Liver (tissue), 9 donors: ENCODE data around the gene MISFA. TPM values are rescaled to one million over a fixed set of nuclear protein-coding genes. Genes with fewer than 3 reads are reported as not detected.

ENCODE experiments used
- DNase-seq: peaks from one replicate; pipeline ENCODE4 v3.0.0-alpha.2; 2017; ENCODE audit warnings: low spot score
- H3K27ac ChIP-seq, 2 donors: one replicate each; pipeline ENCODE4 v1.7.0; 2013; ENCODE audit warnings: inconsistent platforms in 2 of 2, low read length in 2 of 2, control low read depth in 1 of 2, low read depth in 1 of 2, mild to moderate bottlenecking in 1 of 2
- H3K27me3 ChIP-seq, 4 donors: one replicate each; pipeline versions ENCODE4 v1.6.1 to v1.7.0; 2013; ENCODE audit warnings: low read length in 3 of 4, inconsistent platforms in 1 of 4, mild to moderate bottlenecking in 1 of 4, moderate library complexity in 1 of 4; ENCODE audit not compliant: control insufficient read depth in 4 of 4, insufficient read depth in 4 of 4
- H3K36me3 ChIP-seq, 4 donors: one replicate each; pipeline versions ENCODE4 v1.6.1 to v1.7.0; 2013; ENCODE audit warnings: low read length in 3 of 4, mild to moderate bottlenecking in 3 of 4, low read depth in 1 of 4, moderate library complexity in 1 of 4; ENCODE audit not compliant: control insufficient read depth in 4 of 4, insufficient read depth in 3 of 4
- H3K4me1 ChIP-seq, 4 donors: one replicate each; pipeline versions ENCODE4 v1.6.1 to v1.7.0; 2013; ENCODE audit warnings: low read length in 3 of 4, mild to moderate bottlenecking in 3 of 4, moderate library complexity in 1 of 4; ENCODE audit not compliant: control insufficient read depth in 4 of 4, insufficient read depth in 4 of 4
- H3K4me3 ChIP-seq, 3 donors: one replicate each; pipeline versions ENCODE4 v1.6.1 to v1.7.0; 2013; ENCODE audit warnings: low read length in 3 of 3, control low read depth in 1 of 3, low read depth in 1 of 3, mild to moderate bottlenecking in 1 of 3
- H3K9ac ChIP-seq, 2 donors: one replicate each; pipeline ENCODE4 v1.7.0; 2013; ENCODE audit warnings: low read length in 2 of 2, mild to moderate bottlenecking in 2 of 2, moderate library complexity in 2 of 2, control low read depth in 1 of 2, low read depth in 1 of 2
- H3K9me3 ChIP-seq, 4 donors: one replicate each; pipeline versions ENCODE4 v1.6.1 to v1.7.0; 2013; ENCODE audit warnings: low read length in 3 of 4; ENCODE audit not compliant: control insufficient read depth in 4 of 4
- EGR1 ChIP-seq, 2 donors: IDR thresholded peaks; 2 replicates each; pipeline ENCODE4 v1.6.1; 2016 to 2018; ENCODE audit warnings: antibody characterized with exemption in 2 of 2, low read depth in 2 of 2
- FOXA1 ChIP-seq: IDR thresholded peaks from 2 replicates; pipeline ENCODE4 v1.6.1; 2016; ENCODE audit warnings: antibody characterized with exemption
- FOXA2 ChIP-seq: IDR thresholded peaks from 2 replicates; pipeline ENCODE4 v1.6.1; 2016; ENCODE audit warnings: antibody characterized with exemption
- GABPA ChIP-seq, 2 donors: IDR thresholded peaks in 1 of 2; conservative IDR thresholded peaks in 1 of 2; 2 replicates each; pipeline ENCODE4 v1.6.1; 2016; ENCODE audit warnings: antibody characterized with exemption in 2 of 2, mild to moderate bottlenecking in 1 of 2, moderate library complexity in 1 of 2
- HNF4A ChIP-seq, 2 donors: conservative IDR thresholded peaks; 2 replicates each; pipeline ENCODE4 v1.6.1; 2016; ENCODE audit warnings: antibody characterized with exemption in 2 of 2, mild to moderate bottlenecking in 2 of 2
- HNF4G ChIP-seq: IDR thresholded peaks from 2 replicates; pipeline ENCODE4 v1.6.1; 2016; ENCODE audit warnings: antibody characterized with exemption
- JUND ChIP-seq, 2 donors: IDR thresholded peaks; 2 replicates each; pipeline ENCODE4 v1.6.1; 2016; ENCODE audit warnings: antibody characterized with exemption in 2 of 2
- RAD21 ChIP-seq, 2 donors: IDR thresholded peaks; 2 replicates each; pipeline ENCODE4 v1.6.1; 2016; ENCODE audit warnings: antibody characterized with exemption in 2 of 2, mild to moderate bottlenecking in 2 of 2
- RXRA ChIP-seq, 2 donors: IDR thresholded peaks; 2 replicates each; pipeline ENCODE4 v1.6.1; 2017 to 2018; ENCODE audit warnings: antibody characterized with exemption in 2 of 2, mild to moderate bottlenecking in 1 of 2
- TAF1 ChIP-seq: conservative IDR thresholded peaks from 2 replicates; pipeline ENCODE4 v1.6.1; 2016; ENCODE audit warnings: antibody characterized with exemption, mild to moderate bottlenecking
- YY1 ChIP-seq: IDR thresholded peaks from 2 replicates; pipeline ENCODE4 v1.6.1; 2016; ENCODE audit warnings: antibody characterized with exemption, mild to moderate bottlenecking
- WGBS: extraction: QIAGEN DNeasy Blood & Tissue Kit; methylation state at CpG from one replicate; pipeline ENCODE4 v1.1.7; 2013; 5-methylcytosine and 5-hydroxymethylcytosine counted together
- polyA plus RNA-seq, 2 donors: library from polyadenylated mRNA; stranded (reverse) in 1 of 2; unstranded in 1 of 2; fragments of 200-250 nt in 1 of 2; fragments of >200 nt in 1 of 2; fragmentation: Nextera tagmentation in 1 of 2; extraction: Ambion mirVana in 1 of 2; gene quantifications; one replicate each; pipeline versions ENCODE4 v1.2.1 to v1.2.3, GENCODE V29; 2013 to 2015
- total RNA-seq, 2 donors: library from RNA; depleted of rRNA; stranded (reverse); fragments of >200 nt; gene quantifications; one replicate each; pipeline ENCODE4 v1.2.3, GENCODE V29; 2014
- TF ChIP-seq, protein P1 (sequence below): IDR thresholded peaks from 2 replicates; pipeline ENCODE4 v1.6.1; 2016; ENCODE audit warnings: antibody characterized with exemption
- TF ChIP-seq, protein P2 (sequence below): IDR thresholded peaks from 2 replicates; pipeline ENCODE4 v1.6.1; 2016; ENCODE audit warnings: antibody characterized with exemption
- TF ChIP-seq, protein P3 (sequence below): IDR thresholded peaks from 2 replicates; pipeline ENCODE4 v1.6.1; 2016; ENCODE audit warnings: antibody characterized with exemption, mild to moderate bottlenecking
- TF ChIP-seq, protein P4 (sequence below): fragments of 150-350 bp; IDR thresholded peaks from 2 replicates; pipeline ENCODE4 v1.5.1; 2017; ENCODE audit warnings: improper control_type of control experiment, low read depth, low read length; ENCODE audit not compliant: missing input control
- donor health status: healthy.
- donor health status: healthy.
- donor health status: healthy.
- donor health status: healthy.
- donor health status: healthy.

MISFA gene
- total and polyA plus RNA-seq, 4 donors, result 0.05 to 0.82 (median 0.08) TPM; not detected in 1

DNA sequence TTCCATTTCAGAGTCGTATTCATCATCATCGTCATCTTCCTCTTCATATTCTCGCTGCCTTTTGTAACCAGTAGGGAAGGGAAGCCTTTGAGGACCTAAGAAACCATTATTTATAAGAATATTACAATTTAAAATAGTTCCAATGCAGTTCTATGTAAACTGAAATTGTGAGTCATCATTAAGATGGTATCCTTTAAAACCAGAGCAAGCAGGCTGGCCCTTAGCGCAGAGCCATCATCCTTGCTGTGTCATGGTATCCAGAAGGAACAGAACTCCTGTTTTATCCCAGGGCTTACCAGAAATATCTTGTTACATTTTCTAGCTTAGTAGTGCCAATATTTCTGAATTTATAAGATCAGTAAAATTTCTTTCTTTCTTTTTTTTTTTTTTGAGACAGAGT lies 12.8 kb downstream of the MISFA start:
- H3K9me3 ChIP-seq, result no peaks in the 10 kb centered on the region
- H3K4me1 ChIP-seq, result peaks cover 0 to 2% (median 0%) of the 10 kb centered on the region in 4 donors
- H3K9ac ChIP-seq, result no peak overlapping the region
- no peak for TF ChIP-seq YY1
- TF ChIP-seq, protein P1, sequence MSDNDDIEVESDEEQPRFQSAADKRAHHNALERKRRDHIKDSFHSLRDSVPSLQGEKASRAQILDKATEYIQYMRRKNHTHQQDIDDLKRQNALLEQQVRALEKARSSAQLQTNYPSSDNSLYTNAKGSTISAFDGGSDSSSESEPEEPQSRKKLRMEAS, result no peak
- TF ChIP-seq, protein P2, sequence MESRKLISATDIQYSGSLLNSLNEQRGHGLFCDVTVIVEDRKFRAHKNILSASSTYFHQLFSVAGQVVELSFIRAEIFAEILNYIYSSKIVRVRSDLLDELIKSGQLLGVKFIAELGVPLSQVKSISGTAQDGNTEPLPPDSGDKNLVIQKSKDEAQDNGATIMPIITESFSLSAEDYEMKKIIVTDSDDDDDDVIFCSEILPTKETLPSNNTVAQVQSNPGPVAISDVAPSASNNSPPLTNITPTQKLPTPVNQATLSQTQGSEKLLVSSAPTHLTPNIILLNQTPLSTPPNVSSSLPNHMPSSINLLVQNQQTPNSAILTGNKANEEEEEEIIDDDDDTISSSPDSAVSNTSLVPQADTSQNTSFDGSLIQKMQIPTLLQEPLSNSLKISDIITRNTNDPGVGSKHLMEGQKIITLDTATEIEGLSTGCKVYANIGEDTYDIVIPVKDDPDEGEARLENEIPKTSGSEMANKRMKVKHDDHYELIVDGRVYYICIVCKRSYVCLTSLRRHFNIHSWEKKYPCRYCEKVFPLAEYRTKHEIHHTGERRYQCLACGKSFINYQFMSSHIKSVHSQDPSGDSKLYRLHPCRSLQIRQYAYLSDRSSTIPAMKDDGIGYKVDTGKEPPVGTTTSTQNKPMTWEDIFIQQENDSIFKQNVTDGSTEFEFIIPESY, result no peak
- no peak for TF ChIP-seq RAD21 (IDR thresholded peaks at IDR 0.05)
- no peak for TF ChIP-seq FOXA2
- TF ChIP-seq, protein P3, sequence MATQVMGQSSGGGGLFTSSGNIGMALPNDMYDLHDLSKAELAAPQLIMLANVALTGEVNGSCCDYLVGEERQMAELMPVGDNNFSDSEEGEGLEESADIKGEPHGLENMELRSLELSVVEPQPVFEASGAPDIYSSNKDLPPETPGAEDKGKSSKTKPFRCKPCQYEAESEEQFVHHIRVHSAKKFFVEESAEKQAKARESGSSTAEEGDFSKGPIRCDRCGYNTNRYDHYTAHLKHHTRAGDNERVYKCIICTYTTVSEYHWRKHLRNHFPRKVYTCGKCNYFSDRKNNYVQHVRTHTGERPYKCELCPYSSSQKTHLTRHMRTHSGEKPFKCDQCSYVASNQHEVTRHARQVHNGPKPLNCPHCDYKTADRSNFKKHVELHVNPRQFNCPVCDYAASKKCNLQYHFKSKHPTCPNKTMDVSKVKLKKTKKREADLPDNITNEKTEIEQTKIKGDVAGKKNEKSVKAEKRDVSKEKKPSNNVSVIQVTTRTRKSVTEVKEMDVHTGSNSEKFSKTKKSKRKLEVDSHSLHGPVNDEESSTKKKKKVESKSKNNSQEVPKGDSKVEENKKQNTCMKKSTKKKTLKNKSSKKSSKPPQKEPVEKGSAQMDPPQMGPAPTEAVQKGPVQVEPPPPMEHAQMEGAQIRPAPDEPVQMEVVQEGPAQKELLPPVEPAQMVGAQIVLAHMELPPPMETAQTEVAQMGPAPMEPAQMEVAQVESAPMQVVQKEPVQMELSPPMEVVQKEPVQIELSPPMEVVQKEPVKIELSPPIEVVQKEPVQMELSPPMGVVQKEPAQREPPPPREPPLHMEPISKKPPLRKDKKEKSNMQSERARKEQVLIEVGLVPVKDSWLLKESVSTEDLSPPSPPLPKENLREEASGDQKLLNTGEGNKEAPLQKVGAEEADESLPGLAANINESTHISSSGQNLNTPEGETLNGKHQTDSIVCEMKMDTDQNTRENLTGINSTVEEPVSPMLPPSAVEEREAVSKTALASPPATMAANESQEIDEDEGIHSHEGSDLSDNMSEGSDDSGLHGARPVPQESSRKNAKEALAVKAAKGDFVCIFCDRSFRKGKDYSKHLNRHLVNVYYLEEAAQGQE, result no peak
- no peak for TF ChIP-seq RXRA (IDR thresholded peaks at IDR 0.05)
- no peak for TF ChIP-seq HNF4A (conservative IDR thresholded peaks at IDR 0.05)
- TF ChIP-seq HNF4G, result no peak
- TF ChIP-seq GABPA (IDR thresholded peaks at IDR 0.05 in 1 of 2, conservative IDR thresholded peaks at IDR 0.05 in 1 of 2), result no peak
- TF ChIP-seq, protein P4, sequence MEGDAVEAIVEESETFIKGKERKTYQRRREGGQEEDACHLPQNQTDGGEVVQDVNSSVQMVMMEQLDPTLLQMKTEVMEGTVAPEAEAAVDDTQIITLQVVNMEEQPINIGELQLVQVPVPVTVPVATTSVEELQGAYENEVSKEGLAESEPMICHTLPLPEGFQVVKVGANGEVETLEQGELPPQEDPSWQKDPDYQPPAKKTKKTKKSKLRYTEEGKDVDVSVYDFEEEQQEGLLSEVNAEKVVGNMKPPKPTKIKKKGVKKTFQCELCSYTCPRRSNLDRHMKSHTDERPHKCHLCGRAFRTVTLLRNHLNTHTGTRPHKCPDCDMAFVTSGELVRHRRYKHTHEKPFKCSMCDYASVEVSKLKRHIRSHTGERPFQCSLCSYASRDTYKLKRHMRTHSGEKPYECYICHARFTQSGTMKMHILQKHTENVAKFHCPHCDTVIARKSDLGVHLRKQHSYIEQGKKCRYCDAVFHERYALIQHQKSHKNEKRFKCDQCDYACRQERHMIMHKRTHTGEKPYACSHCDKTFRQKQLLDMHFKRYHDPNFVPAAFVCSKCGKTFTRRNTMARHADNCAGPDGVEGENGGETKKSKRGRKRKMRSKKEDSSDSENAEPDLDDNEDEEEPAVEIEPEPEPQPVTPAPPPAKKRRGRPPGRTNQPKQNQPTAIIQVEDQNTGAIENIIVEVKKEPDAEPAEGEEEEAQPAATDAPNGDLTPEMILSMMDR, result no peak
- TF ChIP-seq TAF1, result no peak
- no peak for TF ChIP-seq EGR1 (IDR thresholded peaks at IDR 0.05; ENCODE audit: low read depth in 2 of 2)
- no peak for TF ChIP-seq JUND (IDR thresholded peaks at IDR 0.05)
- no peak for TF ChIP-seq FOXA1
- no peak for DNase-seq
- no peak overlapping the region for H3K27ac ChIP-seq
- 84% methylated on average over 4 of the region's 4 CpGs for WGBS
- H3K4me3 ChIP-seq, result no peak overlapping the region
- no peaks in the 10 kb centered on the region for H3K27me3 ChIP-seq
- peaks cover 13 to 61% (median 32%) of the 10 kb centered on the region in 4 donors for H3K36me3 ChIP-seq

DNA sequence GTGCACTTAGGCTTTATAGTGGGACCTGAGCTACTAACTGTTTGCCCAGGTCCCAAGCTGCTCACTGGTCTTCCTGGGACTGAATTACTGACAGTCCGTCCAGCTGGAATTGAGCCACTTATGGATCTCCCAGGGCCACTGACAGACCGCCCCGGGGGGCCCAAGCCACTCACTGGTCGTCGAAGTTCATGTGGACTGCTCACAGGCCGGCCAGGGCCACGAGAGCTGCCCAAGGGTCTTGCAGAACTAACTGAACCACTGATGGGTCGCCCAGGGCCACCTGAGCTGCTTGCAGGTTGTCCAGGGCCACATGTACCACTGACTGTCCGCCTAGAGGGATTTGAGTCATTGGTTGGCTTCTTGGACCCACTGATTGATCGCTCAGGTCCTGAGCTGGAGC lies 15.1 kb downstream of the MISFA start:
- TF ChIP-seq, protein P3, result no peak
- no peak for TF ChIP-seq HNF4G
- Histone ChIP-seq H3K4me3 (no peak overlapping the region), H3K9ac (no peak overlapping the region), H3K36me3 (peaks cover 13 to 51% (median 27%) of the 10 kb centered on the region in 4 donors), H3K27ac (no peak overlapping the region), H3K27me3 (no peaks in the 10 kb centered on the region), H3K4me1 (peaks cover 4 to 9% (median 6%) of the 10 kb centered on the region in 4 donors), H3K9me3 (no peaks in the 10 kb centered on the region)
- WGBS, result 97% methylated on average over 10 of the region's 10 CpGs
- no peak for DNase-seq
